A549 (cell line): ENCODE measurements around the gene ABCB8. TPM values are rescaled to one million over a fixed set of nuclear protein-coding genes. Genes with fewer than 3 reads are reported as not detected.
"Not testable (repeated sequence)": the region's sequence is repeated elsewhere in the genome, so short reads cannot be mapped to it uniquely, and the experiment has no call there.

Source experiments
- ATAC-seq, 2 experiments: fragments of 200-7000 bp in 1 of 2; fragments of >200 bp in 1 of 2; cut with Nextera tagmentation in 1 of 2; cut with Tn5 transposase in 1 of 2; 3 replicates each; pipeline versions ENCODE4 v1.8.0 to v1.9.1; 2018 to 2020; ENCODE audit warnings: mild to moderate bottlenecking in 1 of 2, moderate library complexity in 1 of 2
- CTCF ChIA-PET: fragments of 300-600 bp; sonication (Branson Sonifier 250); formaldehyde crosslinking; extraction: SDS; loops from one replicate; lab custom pipeline; 2021; ENCODE audit warnings: antibody characterized with exemption, inconsistent platforms; lab: Yijun Ruan, JAX
- POLR2A ChIA-PET: fragments of 350-600 bp; formaldehyde crosslinking; extraction: SDS; loops from one replicate; lab custom pipeline; 2021; ENCODE audit warnings: antibody characterized with exemption, inconsistent platforms; lab: Yijun Ruan, JAX
- DNase-seq, 2 experiments: peaks; one replicate each; pipeline versions ENCODE4 v3.0.0 to v3.0.0-alpha.2; 2011 to 2016; ENCODE audit warnings: low read depth in 1 of 2, low spot score in 1 of 2
- FAIRE-seq: peaks from 2 replicates; lab custom pipeline; 2011; peaks lifted over from hg19 to GRCh38; lab: Jason Lieb, UNC
- H3K27ac ChIP-seq, 2 experiments: fragments of >200 bp; sonication (Bioruptor Twin); formaldehyde crosslinking; 3 replicates each; pipeline ENCODE4 v1.5.1; 2016 to 2017
- H3K4me1 ChIP-seq: fragments of >200 bp; sonication (Bioruptor Twin); formaldehyde crosslinking; 3 replicates; pipeline ENCODE4 v1.6.1; 2016
- H3K4me2 ChIP-seq: fragments of >200 bp; sonication (Bioruptor Twin); formaldehyde crosslinking; 3 replicates; pipeline ENCODE4 v1.6.1; 2016
- H3K4me3 ChIP-seq: fragments of >200 bp; sonication (Bioruptor Twin); formaldehyde crosslinking; 3 replicates; pipeline ENCODE4 v1.5.1; 2016
- H3K9me3 ChIP-seq: fragments of >200 bp; sonication (Bioruptor Twin); formaldehyde crosslinking; 3 replicates; pipeline ENCODE4 v1.6.1; 2016
- BHLHE40 ChIP-seq: IDR thresholded peaks from 2 replicates; pipeline ENCODE4 v1.6.1; 2012; ENCODE audit warnings: low read depth, low read length, inconsistent platforms
- CBX8 ChIP-seq: fragments of 200-600 bp; sonication (generic); IDR thresholded peaks from 2 replicates; pipeline ENCODE4 v1.6.1; 2016
- CHD4 ChIP-seq: fragments of 200-600 bp; sonication (generic); IDR thresholded peaks from 2 replicates; pipeline ENCODE4 v1.6.1; 2016; ENCODE audit warnings: antibody characterized with exemption, mild to moderate bottlenecking, borderline replicate concordance
- EHF ChIP-seq: fragments of 250-450 bp; sonication (Bioruptor Pico); IDR thresholded peaks from 2 replicates; pipeline ENCODE4 v1.5.0; 2020; ENCODE audit warnings: mild to moderate bottlenecking
- GATA3 ChIP-seq: IDR thresholded peaks from 2 replicates; pipeline ENCODE4 v1.6.1; 2012; ENCODE audit warnings: borderline replicate concordance
- HOXB13 ChIP-seq: fragments of 250-450 bp; sonication (Bioruptor Pico); IDR thresholded peaks from 2 replicates; pipeline ENCODE4 v1.5.0; 2020; ENCODE audit warnings: low read depth, mild to moderate bottlenecking, moderate library complexity
- HOXB5 ChIP-seq: fragments of 250-450 bp; sonication (Bioruptor Pico); IDR thresholded peaks from 2 replicates; pipeline ENCODE4 v1.5.0; 2020; ENCODE audit warnings: mild to moderate bottlenecking, moderate library complexity
- JUNB ChIP-seq: fragments of >200 bp; sonication (Bioruptor Twin); formaldehyde crosslinking; IDR thresholded peaks from 2 replicates; pipeline ENCODE4 v1.6.1; 2016
- MAZ ChIP-seq: fragments of 150-350 bp; IDR thresholded peaks from 2 replicates; pipeline ENCODE4 v1.6.1; 2014; ENCODE audit warnings: antibody characterized with exemption, low read depth, low read length, borderline replicate concordance
- NR3C1 ChIP-seq: fragments of >200 bp; sonication (Bioruptor Twin); formaldehyde crosslinking; IDR thresholded peaks from 3 replicates; pipeline ENCODE4 v1.6.1; 2017
- REST ChIP-seq: fragments of 200-600 bp; sonication (generic); IDR thresholded peaks from 2 replicates; pipeline ENCODE4 v1.6.1; 2016; ENCODE audit warnings: antibody characterized with exemption, mild to moderate bottlenecking, moderate library complexity
- WGBS: methylation state at CpG from one replicate; pipeline ENCODE4 v1.1.6; 2017; ENCODE audit errors: missing lambda C conversion rate; 5-methylcytosine and 5-hydroxymethylcytosine counted together
- polyA plus RNA-seq, 4 experiments: library from polyadenylated mRNA; depleted of rRNA in 3 of 4; stranded (reverse); fragments of >200 nt; fragmentation: RNase III in 1 of 4; extraction: RNeasy Plus Mini Kit Qiagen cat#74134 plus additional on column Dnase treatment in 1 of 4; gene quantifications; 2 replicates in 3 of 4; 3 replicates in 1 of 4; pipeline ENCODE4 v1.2.3, GENCODE V29; 2011 to 2017
- TF ChIP-seq, protein P1 (sequence below): IDR thresholded peaks from 2 replicates; pipeline ENCODE4 v1.6.1; 2012

The ABCB8 gene
- polyA plus RNA-seq, 2 of the 4 experiments (the other 2 are of a cell fraction) = 19.6 to 41.1 TPM

DNA sequence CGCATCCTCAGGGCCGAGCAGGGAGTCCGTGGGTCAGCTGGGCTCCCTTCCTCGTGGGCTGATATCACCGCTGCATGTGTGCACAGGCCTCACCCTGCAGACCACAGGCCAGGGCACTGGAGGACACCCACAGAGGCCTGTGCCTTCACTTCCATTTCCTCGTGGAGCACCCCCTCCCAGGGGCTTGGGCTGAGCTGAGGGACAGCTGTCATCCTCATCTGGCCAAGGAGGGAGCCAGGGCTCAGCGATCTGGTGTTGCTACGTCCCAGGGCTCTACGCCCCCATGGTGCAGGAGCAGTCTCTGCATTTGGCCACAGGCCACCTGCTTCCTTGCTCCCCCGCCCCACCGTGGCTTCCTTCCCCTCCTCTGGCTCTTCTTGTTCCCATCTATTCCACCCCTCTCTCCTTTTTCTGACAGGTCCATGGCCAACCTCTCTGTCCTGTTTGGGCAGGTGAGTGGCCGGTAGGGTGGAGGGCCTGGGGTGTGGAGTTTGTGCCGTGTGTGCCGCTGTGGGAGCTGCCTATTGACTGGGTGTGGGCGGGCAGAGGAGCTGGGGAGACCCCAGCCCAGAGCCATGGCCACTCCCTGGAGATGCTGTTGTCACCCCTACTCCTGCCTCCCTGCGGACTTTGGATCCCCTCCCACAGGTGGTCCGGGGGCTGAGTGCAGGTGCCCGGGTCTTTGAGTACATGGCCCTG lies 11.7 kb downstream of the ABCB8 start:
- H3K4me1 ChIP-seq = peaks cover 33% of the 10 kb centered on the region
- no peak for FAIRE-seq
- TF ChIP-seq, protein P1, sequence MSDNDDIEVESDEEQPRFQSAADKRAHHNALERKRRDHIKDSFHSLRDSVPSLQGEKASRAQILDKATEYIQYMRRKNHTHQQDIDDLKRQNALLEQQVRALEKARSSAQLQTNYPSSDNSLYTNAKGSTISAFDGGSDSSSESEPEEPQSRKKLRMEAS = 0 out of 2 replicates have a peak, but pooled peaks have one; percentile 9
- TF ChIP-seq BHLHE40 = no peak
- POLR2A ChIA-PET = interaction anchor here (1.2 to 1.8 kb wide), 4 partner anchors 8 to 22 kb away, joined by 3 to 15 read pairs (median 10); partner anchors contain the start of genes ABCB8, ASIC3 and CDK5
- H3K4me2 ChIP-seq = peak overlapping the region; percentile 65
- 61% methylated on average over 15 of the region's 18 CpGs for WGBS
- no peak overlapping the region for H3K4me3 ChIP-seq
- ATAC-seq = peak; percentile 16 to 37
- CTCF ChIA-PET = interaction anchor here (1.0 to 4.4 kb wide), 10 partner anchors 10 to 80 kb away, joined by 3 to 24 read pairs (median 5); partner anchors contain the start of genes ABCB8 and ATG9B
- H3K27ac ChIP-seq = peak overlapping the region; percentile 79 to 88
- H3K9me3 ChIP-seq = no peaks in the 10 kb centered on the region
- DNase-seq = no peak

DNA sequence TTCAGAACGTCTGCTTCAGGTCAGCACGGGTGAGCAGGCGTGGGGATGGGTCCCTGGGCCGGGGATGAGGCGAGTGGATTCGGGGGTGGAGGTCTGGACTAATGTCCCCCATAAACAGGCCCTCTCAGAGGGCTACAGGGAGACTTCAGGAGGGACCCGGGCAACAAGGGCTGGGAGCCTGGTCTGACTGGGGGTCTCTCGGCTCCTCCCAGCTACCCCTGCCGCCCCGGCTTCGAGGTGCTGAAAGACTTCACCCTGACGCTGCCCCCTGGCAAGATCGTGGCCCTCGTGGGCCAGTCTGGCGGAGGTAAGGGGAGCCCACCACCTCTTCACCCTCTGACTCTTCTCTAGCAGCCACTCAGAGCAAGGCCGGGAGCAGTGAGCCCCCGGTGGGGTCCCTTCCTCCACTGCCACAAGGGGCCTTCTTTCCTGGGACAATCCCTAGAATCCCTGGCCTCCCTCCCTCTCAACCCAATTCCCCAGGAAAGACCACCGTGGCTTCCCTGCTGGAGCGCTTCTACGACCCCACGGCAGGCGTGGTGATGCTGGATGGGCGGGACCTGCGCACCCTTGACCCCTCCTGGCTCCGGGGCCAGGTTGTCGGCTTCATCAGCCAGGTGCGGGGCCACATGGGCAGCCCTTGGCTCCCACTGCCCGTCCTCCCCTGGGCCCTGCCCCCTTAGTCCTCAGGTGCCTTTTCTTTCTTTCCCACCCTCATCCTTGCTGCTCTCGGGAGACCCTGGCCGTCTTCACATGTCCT lies 12.5 kb downstream of the ABCB8 start:
- peak overlapping the region; percentile 79 to 88; a peak in 5 of 6 replicates for H3K27ac ChIP-seq
- ATAC-seq = no peak
- no peak for FAIRE-seq
- H3K4me2 ChIP-seq = no peak overlapping the region; the same call in 2 of the 3 replicates
- H3K4me1 ChIP-seq = peaks cover 33% of the 10 kb centered on the region
- DNase-seq = no peak
- TF ChIP-seq NR3C1 (no peak), GATA3 (no peak), HOXB13 (CRISPR knock-in tag) (no peak), REST (no peak)
- POLR2A ChIA-PET = no interaction called here
- no peaks in the 10 kb centered on the region for H3K9me3 ChIP-seq
- WGBS = 96% methylated on average over 30 of the region's 30 CpGs
- CTCF ChIA-PET = interaction anchor here (0.9 to 4.4 kb wide), 5 partner anchors 8 to 79 kb away, joined by 5 to 16 read pairs (median 5); partner anchors contain the start of gene ABCB8
- H3K4me3 ChIP-seq = no peak overlapping the region

DNA sequence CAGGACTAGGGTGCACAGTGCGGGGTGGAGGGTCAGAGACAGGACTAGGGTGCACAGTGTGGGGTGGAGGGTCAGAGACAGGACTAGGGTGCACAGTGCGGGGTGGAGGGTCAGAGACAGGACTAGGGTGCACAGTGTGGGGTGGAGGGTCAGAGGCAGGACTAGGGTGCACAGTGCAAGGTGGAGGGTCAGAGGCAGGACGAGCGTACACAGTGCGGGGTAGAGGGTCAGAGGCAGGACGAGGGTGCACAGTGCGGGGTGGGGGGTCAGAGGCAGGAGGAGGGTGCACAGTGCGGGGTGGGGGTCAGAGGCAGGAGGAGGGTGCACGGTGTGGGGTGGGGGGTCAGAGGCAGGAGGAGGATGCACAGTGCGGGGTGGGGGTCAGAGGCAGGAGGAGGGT lies 15.2 kb downstream of the ABCB8 start:
- WGBS = 76% methylated on average over 4 of the region's 10 CpGs
- H3K4me3 ChIP-seq, ATAC-seq, FAIRE-seq, DNase-seq, H3K4me2 ChIP-seq, H3K9me3 ChIP-seq, POLR2A ChIA-PET, H3K27ac ChIP-seq: not testable (repeated sequence)
- H3K4me1 ChIP-seq = peaks cover 29% of the 10 kb centered on the region
- CTCF ChIA-PET = interaction anchor here (1.0 kb wide), 1 partner anchor 11 kb away, joined by 3 read pairs; no protein-coding TSS in a partner anchor

DNA sequence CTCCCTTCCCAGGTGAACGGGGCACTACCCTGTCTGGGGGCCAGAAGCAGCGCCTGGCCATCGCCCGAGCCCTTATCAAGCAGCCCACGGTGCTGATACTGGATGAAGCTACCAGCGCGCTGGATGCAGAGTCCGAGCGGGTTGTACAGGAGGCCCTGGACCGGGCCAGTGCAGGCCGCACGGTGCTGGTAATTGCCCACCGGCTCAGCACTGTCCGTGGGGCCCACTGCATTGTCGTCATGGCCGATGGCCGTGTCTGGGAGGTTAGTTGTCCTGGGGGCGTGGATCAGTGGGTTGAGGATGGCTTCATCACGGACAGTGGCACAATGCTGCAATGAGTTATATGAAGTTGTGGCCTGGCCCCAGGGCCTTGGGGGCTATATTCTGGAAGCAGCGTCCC lies 15.7 kb downstream of the ABCB8 start:
- 94% methylated on average over 10 of the region's 20 CpGs for WGBS
- CTCF ChIA-PET = interaction anchor here (1.0 to 1.9 kb wide), 2 partner anchors 12 to 67 kb away, joined by 3 to 5 read pairs; no protein-coding TSS in a partner anchor
- ATAC-seq (no peak), DNase-seq (no peak), FAIRE-seq (no peak)
- Histone ChIP-seq H3K4me3 (no peak overlapping the region), H3K4me2 (no peak overlapping the region), H3K9me3 (no peaks in the 10 kb centered on the region), H3K4me1 (peaks cover 24% of the 10 kb centered on the region), H3K27ac (no peak overlapping the region)
- no peak for TF ChIP-seq REST
- no peak for TF ChIP-seq CBX8
- TF ChIP-seq CHD4 = no peak
- no peak for TF ChIP-seq HOXB5
- no peak for TF ChIP-seq BHLHE40
- TF ChIP-seq EHF (CRISPR knock-in tag) = no peak
- TF ChIP-seq JUNB = no peak
- no peak for TF ChIP-seq MAZ
- POLR2A ChIA-PET = no interaction called here
